T-cell (primary cell): ENCODE results near the gene FIBIN. TPM values are rescaled to one million over a fixed set of nuclear protein-coding genes. Genes with fewer than 3 reads are reported as not detected.

Experiments
- ATAC-seq, 4 experiments: fragments of 200-7000 bp in 3 of 4; fragments of 150-1000 bp in 1 of 4; cut with Tn5 transposase; replicated peaks in 1 of 4; 1 replicate in 3 of 4; 2 replicates in 1 of 4; pipeline ENCODE4 v1.10.0; 2021; ENCODE audit warnings: moderate library complexity in 3 of 4, mild to moderate bottlenecking in 2 of 4, moderate number of reproducible peaks in 1 of 4
- CTCF ChIA-PET, 2 donors: fragments of 300-600 bp; sonication (Branson Sonifier 250); formaldehyde crosslinking; loops; one replicate each; lab custom pipeline; 2022; ENCODE audit warnings: antibody characterized with exemption in 2 of 2; lab: Charles Lee
- POLR2A ChIA-PET, 2 donors: fragments of 300-600 bp; sonication (Branson Sonifier 250); formaldehyde crosslinking; loops; one replicate each; lab custom pipeline; 2022; ENCODE audit warnings: antibody characterized with exemption in 2 of 2; lab: Charles Lee
- DNase-seq, 35 experiments: peaks; one replicate each; pipeline versions ENCODE4 v3.0.0 to v3.0.0-alpha.2; 2013 to 2023
- H3K27ac ChIP-seq: one replicate; pipeline ENCODE4 v1.5.1; 2013; ENCODE audit warnings: low read length
- H3K27me3 ChIP-seq, 2 experiments: replicated peaks in 1 of 2; 1 replicate in 1 of 2; 2 replicates in 1 of 2; pipeline versions ENCODE4 v1.6.1 to v1.7.0; 2013; ENCODE audit warnings: low read length in 1 of 2, mixed read lengths in 1 of 2; ENCODE audit not compliant: control insufficient read depth in 2 of 2, insufficient read depth in 2 of 2; ENCODE audit errors: extremely low read depth in 1 of 2
- H3K36me3 ChIP-seq, 2 donors: 1 replicate in 1 of 2; 2 replicates in 1 of 2; pipeline versions ENCODE4 v1.6.1 to v1.7.0; 2013; ENCODE audit warnings: low read length in 1 of 2; ENCODE audit not compliant: control insufficient read depth in 2 of 2, insufficient read depth in 1 of 2; ENCODE audit errors: extremely low read depth in 1 of 2
- H3K4me1 ChIP-seq, 2 experiments: 1 replicate in 1 of 2; 2 replicates in 1 of 2; pipeline versions ENCODE4 v1.6.1 to v1.7.0; 2013; ENCODE audit warnings: low read length in 2 of 2, mixed read lengths in 1 of 2; ENCODE audit not compliant: insufficient read depth in 2 of 2, control insufficient read depth in 1 of 2; ENCODE audit errors: extremely low read depth in 1 of 2
- H3K4me3 ChIP-seq, 2 donors: 1 replicate in 1 of 2; 2 replicates in 1 of 2; pipeline versions ENCODE4 v1.5.1 to v1.7.0; 2013; ENCODE audit warnings: mild to moderate bottlenecking in 2 of 2, low read length in 1 of 2, moderate library complexity in 1 of 2; ENCODE audit not compliant: control insufficient read depth in 1 of 2; ENCODE audit errors: extremely low read depth in 1 of 2
- H3K9me3 ChIP-seq: 2 replicates; pipeline ENCODE4 v1.7.0; 2013
- H3K27ac Mint-ChIP-seq, 2 donors: one replicate each; pipeline ENCODE4 v1.8.0; 2020 to 2021; ENCODE audit warnings: mild to moderate bottlenecking in 2 of 2, mixed read lengths in 2 of 2
- H3K27me3 Mint-ChIP-seq, 2 donors: one replicate each; pipeline ENCODE4 v1.8.0; 2021 to 2022; ENCODE audit warnings: mixed read lengths in 2 of 2
- H3K36me3 Mint-ChIP-seq: one replicate; pipeline ENCODE4 v1.8.0; 2021; ENCODE audit warnings: mixed read lengths
- H3K4me1 Mint-ChIP-seq, 3 donors: one replicate each; pipeline ENCODE4 v1.8.0; 2020 to 2022; ENCODE audit warnings: mixed read lengths in 3 of 3, mild to moderate bottlenecking in 1 of 3
- H3K4me3 Mint-ChIP-seq, 3 donors: one replicate each; pipeline ENCODE4 v1.8.0; 2020 to 2022; ENCODE audit warnings: mild to moderate bottlenecking in 3 of 3, mixed read lengths in 3 of 3, moderate library complexity in 3 of 3
- H3K9me3 Mint-ChIP-seq, 3 donors: one replicate each; pipeline ENCODE4 v1.8.0; 2020 to 2022; ENCODE audit warnings: mixed read lengths in 3 of 3
- whole genome bisulfite sequencing: methylation state at CpG from one replicate; pipeline ENCODE4 v1.1.5; 2013; ENCODE audit warnings: missing lambda C conversion rate; ENCODE audit not compliant: insufficient coverage; 5-methylcytosine and 5-hydroxymethylcytosine counted together
- total RNA-seq, 35 experiments: library from RNA in 6 of 35; stranded (reverse) in 6 of 35; fragments of 120-200 nt in 1 of 35; gene quantifications; one replicate each; pipeline versions ENCODE4 v1.2.1 to v1.2.4 and lab custom pipeline; 2013 to 2026

Gene FIBIN
- total RNA-seq, 5 donors from 2014 or later (not counting 1 experiment from before 2014, with no cell fraction given) = not detected

- no peaks in the 10 kb centered on the region for H3K4me1 Mint-ChIP-seq
- no peaks in the 10 kb centered on the region for H3K9me3 ChIP-seq
- H3K27ac Mint-ChIP-seq = no peak overlapping the region
- DNase-seq = no peak
- no peak overlapping the region for H3K27ac ChIP-seq
- H3K36me3 ChIP-seq = no peaks in the 10 kb centered on the region
- no peaks in the 10 kb centered on the region for H3K27me3 ChIP-seq
- peaks cover 10 to 26% (median 25%) of the 10 kb centered on the region in 3 donors for H3K9me3 Mint-ChIP-seq
- no peaks in the 10 kb centered on the region for H3K4me1 ChIP-seq
- ChIA-PET POLR2A (no interaction called here), CTCF (no interaction called here)
- H3K27me3 Mint-ChIP-seq = no peaks in the 10 kb centered on the region
- H3K4me3 Mint-ChIP-seq = no peak overlapping the region
- H3K36me3 Mint-ChIP-seq = no peaks in the 10 kb centered on the region
- no peak for ATAC-seq
- WGBS = no CpG with 5 or more reads among the region's 2 CpGs
- no peak overlapping the region for H3K4me3 ChIP-seq
These were observed 47.4 kb downstream of the FIBIN start for GRCh38 chr11:27041141-27041899.

Other genes starting within 250 kb of the FIBIN start
- gene BBOX1, start 46.7 kb downstream of the FIBIN start, total RNA-seq = not detected